B cell (primary cell): ENCODE results near the gene CTSK. TPM values are rescaled to one million over a fixed set of nuclear protein-coding genes. Genes with fewer than 3 reads are reported as not detected.

ENCODE experiments used
- ATAC-seq: fragments of 200-7000 bp; cut with Tn5 transposase; one replicate; pipeline ENCODE4 v1.10.0; 2021; ENCODE audit warnings: low read depth, mild to moderate bottlenecking, moderate number of reproducible peaks, moderate library complexity
- CTCF ChIA-PET: fragments of 350-600 bp; sonication (Branson Sonifier 250); formaldehyde crosslinking; loops from one replicate; lab custom pipeline; 2021; ENCODE audit warnings: antibody characterized with exemption, inconsistent platforms; lab: Charles Lee
- POLR2A ChIA-PET: fragments of 350-600 bp; sonication (Branson Sonifier 250); formaldehyde crosslinking; loops from one replicate; lab custom pipeline; 2021; ENCODE audit warnings: antibody characterized with exemption; lab: Charles Lee
- DNase-seq: peaks from one replicate; pipeline ENCODE4 v3.0.0; 2013
- H2AFZ ChIP-seq: 2 replicates; pipeline ENCODE4 v1.6.1; 2012; ENCODE audit warnings: mild to moderate bottlenecking, low read depth, low read length; ENCODE audit not compliant: insufficient read depth, poor library complexity, severe bottlenecking
- H3K27ac ChIP-seq, 2 donors: 1 replicate in 1 of 2; 2 replicates in 1 of 2; pipeline ENCODE4 v1.5.1; 2012 to 2013; ENCODE audit warnings: low read length in 2 of 2, mild to moderate bottlenecking in 2 of 2, moderate library complexity in 1 of 2
- H3K27me3 ChIP-seq, 4 experiments: fragments of 200-600 bp in 1 of 4; sonication (generic) in 1 of 4; replicated peaks in 1 of 4; 1 replicate in 2 of 4; 2 replicates in 2 of 4; pipeline versions ENCODE4 v1.6.1 to v1.7.0; 2013 to 2016; ENCODE audit warnings: low read length in 3 of 4, mild to moderate bottlenecking in 2 of 4, mixed read lengths in 1 of 4, moderate library complexity in 1 of 4; ENCODE audit not compliant: insufficient read depth in 4 of 4, control insufficient read depth in 3 of 4; ENCODE audit errors: control extremely low read depth in 1 of 4
- H3K36me3 ChIP-seq, 2 experiments: replicated peaks in 1 of 2; 1 replicate in 1 of 2; 2 replicates in 1 of 2; pipeline versions ENCODE4 v1.6.1 to v1.7.1; 2013; ENCODE audit warnings: low read length in 1 of 2; ENCODE audit not compliant: insufficient read depth in 2 of 2, control insufficient read depth in 1 of 2; ENCODE audit errors: control extremely low read depth in 1 of 2, extremely low read depth in 1 of 2
- H3K4me1 ChIP-seq, 2 donors: fragments of 200-600 bp in 1 of 2; sonication (generic) in 1 of 2; 1 replicate in 1 of 2; 2 replicates in 1 of 2; pipeline versions ENCODE4 v1.5.1 to v1.6.1; 2013 to 2017; ENCODE audit warnings: low read length in 2 of 2; ENCODE audit not compliant: control insufficient read depth in 2 of 2, insufficient read depth in 2 of 2
- H3K4me2 ChIP-seq: replicated peaks from 2 replicates; pipeline ENCODE3; 2012; ENCODE audit warnings: mild to moderate bottlenecking, low read depth, low read length; ENCODE audit not compliant: poor library complexity, severe bottlenecking
- H3K4me3 ChIP-seq, 5 experiments: fragments of 200-600 bp in 1 of 5; sonication (generic) in 1 of 5; 1 replicate in 3 of 5; 2 replicates in 2 of 5; pipeline versions ENCODE4 v1.5.1 to v1.7.0; 2011 to 2016; ENCODE audit warnings: low read length in 4 of 5, mild to moderate bottlenecking in 4 of 5, low read depth in 2 of 5, control low read depth in 1 of 5, moderate library complexity in 1 of 5; ENCODE audit not compliant: insufficient read depth in 1 of 5; ENCODE audit errors: control extremely low read depth in 1 of 5, extremely low read depth in 1 of 5
- H3K79me2 ChIP-seq: fragments of 200-600 bp; sonication (generic); one replicate; pipeline ENCODE4 v1.6.0; 2016; ENCODE audit warnings: low read length; ENCODE audit not compliant: control insufficient read depth, insufficient read depth
- H3K9ac ChIP-seq: fragments of 200-600 bp; sonication (generic); 2 replicates; pipeline ENCODE4 v1.6.1; 2017; ENCODE audit warnings: mild to moderate bottlenecking, low read length, moderate library complexity
- H3K9me3 ChIP-seq, 3 donors: one replicate each; pipeline versions ENCODE4 v1.6.1 to v1.7.1; 2013; ENCODE audit warnings: low read length in 2 of 3; ENCODE audit not compliant: control insufficient read depth in 2 of 3, insufficient read depth in 1 of 3; ENCODE audit errors: control extremely low read depth in 1 of 3
- H4K20me1 ChIP-seq: 2 replicates; pipeline ENCODE4 v1.6.0; 2012; ENCODE audit warnings: mild to moderate bottlenecking, low read length; ENCODE audit not compliant: insufficient read depth, control insufficient read depth, poor library complexity, severe bottlenecking
- H3K27ac Mint-ChIP-seq: one replicate; pipeline ENCODE4 v1.8.0; 2021; ENCODE audit warnings: mixed read lengths
- H3K27me3 Mint-ChIP-seq: one replicate; pipeline ENCODE4 v1.8.0; 2021; ENCODE audit warnings: mixed read lengths
- H3K4me1 Mint-ChIP-seq: one replicate; pipeline ENCODE4 v1.8.0; 2021; ENCODE audit warnings: mixed read lengths
- H3K4me3 Mint-ChIP-seq: one replicate; pipeline ENCODE4 v1.8.0; 2021; ENCODE audit warnings: mixed read lengths
- H3K9me3 Mint-ChIP-seq: one replicate; pipeline ENCODE4 v1.8.0; 2022; ENCODE audit warnings: mixed read lengths; ENCODE audit not compliant: insufficient read depth
- CTCF ChIP-seq: fragments of 200-600 bp; IDR thresholded peaks from one replicate; pipeline ENCODE4 v1.8.0; 2022; ENCODE audit warnings: antibody characterized with exemption, mild to moderate bottlenecking
- EZH2 ChIP-seq: IDR thresholded peaks from 2 replicates; pipeline ENCODE4 v1.6.1; 2012; ENCODE audit warnings: borderline replicate concordance, low read depth, mild to moderate bottlenecking, moderate library complexity, low read length; ENCODE audit not compliant: insufficient read depth, poor library complexity, severe bottlenecking
- WGBS: methylation state at CpG from one replicate; pipeline ENCODE4 v1.1.5; 2013; ENCODE audit warnings: missing lambda C conversion rate; ENCODE audit not compliant: insufficient coverage; 5-methylcytosine and 5-hydroxymethylcytosine counted together
- intact Hi-C: fragments of 100-400 bp; cut with micrococcal nuclease; formaldehyde crosslinking; loops from one replicate; pipeline ENCODE4 v1.10.0; 2022
- polyA plus RNA-seq: library from polyadenylated mRNA; depleted of rRNA; stranded (reverse); fragments of >200 nt; gene quantifications from 2 replicates; pipeline ENCODE4 v1.2.3, GENCODE V29; 2012
- total RNA-seq, 2 donors: library from RNA; stranded (reverse); fragments of 120-200 nt in 1 of 2; gene quantifications; 1 replicate in 1 of 2; 2 replicates in 1 of 2; pipeline versions ENCODE4 v1.2.3 to v1.2.4, GENCODE V29; 2013 to 2022

The CTSK gene
- total and polyA plus RNA-seq, 2 donors (not counting 1 experiment from before 2014, with no cell fraction given) = 5.3 to 6.0 TPM

- Histone ChIP-seq H3K27me3 (no peaks in the 10 kb centered on the region), H3K9ac (no peak overlapping the region), H2AFZ (no peak overlapping the region), H3K79me2 (no peaks in the 10 kb centered on the region), H3K4me3 (no peak overlapping the region), H3K27ac (no peak overlapping the region), H3K4me2 (no peak overlapping the region), H3K36me3 (peaks cover 0 to 2% of the 10 kb centered on the region in 2 experiments), H4K20me1 (no peaks in the 10 kb centered on the region), H3K4me1 (peaks cover 1 to 5% of the 10 kb centered on the region in 2 donors), H3K9me3 (no peaks in the 10 kb centered on the region)
- POLR2A ChIA-PET = no interaction called here
- no peaks in the 10 kb centered on the region for H3K27me3 Mint-ChIP-seq
- no peaks in the 10 kb centered on the region for H3K9me3 Mint-ChIP-seq
- CTCF ChIA-PET = no interaction called here
- intact Hi-C loops = no loop called here
- H3K4me3 Mint-ChIP-seq = no peak overlapping the region
- DNase-seq (no peak), ATAC-seq (no peak)
- H3K27ac Mint-ChIP-seq = no peak overlapping the region
- WGBS = 83% methylated on average over 1 of the region's 1 CpG
- TF ChIP-seq EZH2 (no peak), CTCF (no peak)
- peaks cover 10% of the 10 kb centered on the region for H3K4me1 Mint-ChIP-seq
These were observed 14.8 kb downstream of the CTSK start for GRCh38 chr1:150793221-150793620.

DNA sequence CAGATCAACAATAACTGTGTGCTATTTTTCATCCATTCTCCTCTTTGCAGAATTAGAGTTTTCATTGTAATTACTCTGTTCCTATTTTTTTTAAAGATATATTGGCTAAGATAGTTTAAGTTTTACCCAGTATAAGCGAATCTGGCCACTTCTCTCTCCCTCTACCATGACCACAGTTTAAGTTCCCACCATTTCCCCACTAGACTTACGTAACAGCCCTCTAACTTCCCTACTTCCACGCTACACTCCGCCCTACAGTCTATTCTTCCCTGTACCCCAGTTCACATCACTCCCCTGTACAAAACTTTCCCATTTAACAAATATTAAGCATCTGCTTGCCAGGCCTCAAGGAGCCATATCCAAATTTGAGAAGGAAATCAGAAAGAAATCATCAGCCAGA lies 16.5 kb downstream of the CTSK start:
- Histone ChIP-seq H3K4me3 (no peak overlapping the region), H3K36me3 (peaks cover 0 to 1% of the 10 kb centered on the region in 2 experiments), H4K20me1 (no peaks in the 10 kb centered on the region), H3K27me3 (no peaks in the 10 kb centered on the region), H3K79me2 (no peaks in the 10 kb centered on the region), H3K9ac (no peak overlapping the region), H3K9me3 (peaks cover 0 to 2% (median 0%) of the 10 kb centered on the region in 3 donors), H3K4me1 (peaks cover 9 to 14% of the 10 kb centered on the region in 2 donors), H3K4me2 (no peak overlapping the region), H3K27ac (no peak overlapping the region), H2AFZ (no peak overlapping the region)
- ATAC-seq = no peak
- Mint-ChIP-seq H3K4me1 (peaks cover 18% of the 10 kb centered on the region), H3K9me3 (no peaks in the 10 kb centered on the region), H3K27ac (no peak overlapping the region), H3K27me3 (no peaks in the 10 kb centered on the region), H3K4me3 (no peak overlapping the region)
- TF ChIP-seq CTCF (no peak), EZH2 (no peak)
- intact Hi-C loops = no loop called here
- no peak for DNase-seq
- ChIA-PET CTCF (no interaction called here), POLR2A (no interaction called here)
- whole genome bisulfite sequencing = 95% methylated on average over 4 of the region's 4 CpGs
